ENCODE results near the gene KLHL33.

KLHL33 gene

GRCh38 chr14:20400965-20401593, 34.9 kb downstream of the KLHL33 start:
- TF ChIP-seq, protein P1, sequence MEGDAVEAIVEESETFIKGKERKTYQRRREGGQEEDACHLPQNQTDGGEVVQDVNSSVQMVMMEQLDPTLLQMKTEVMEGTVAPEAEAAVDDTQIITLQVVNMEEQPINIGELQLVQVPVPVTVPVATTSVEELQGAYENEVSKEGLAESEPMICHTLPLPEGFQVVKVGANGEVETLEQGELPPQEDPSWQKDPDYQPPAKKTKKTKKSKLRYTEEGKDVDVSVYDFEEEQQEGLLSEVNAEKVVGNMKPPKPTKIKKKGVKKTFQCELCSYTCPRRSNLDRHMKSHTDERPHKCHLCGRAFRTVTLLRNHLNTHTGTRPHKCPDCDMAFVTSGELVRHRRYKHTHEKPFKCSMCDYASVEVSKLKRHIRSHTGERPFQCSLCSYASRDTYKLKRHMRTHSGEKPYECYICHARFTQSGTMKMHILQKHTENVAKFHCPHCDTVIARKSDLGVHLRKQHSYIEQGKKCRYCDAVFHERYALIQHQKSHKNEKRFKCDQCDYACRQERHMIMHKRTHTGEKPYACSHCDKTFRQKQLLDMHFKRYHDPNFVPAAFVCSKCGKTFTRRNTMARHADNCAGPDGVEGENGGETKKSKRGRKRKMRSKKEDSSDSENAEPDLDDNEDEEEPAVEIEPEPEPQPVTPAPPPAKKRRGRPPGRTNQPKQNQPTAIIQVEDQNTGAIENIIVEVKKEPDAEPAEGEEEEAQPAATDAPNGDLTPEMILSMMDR (IDR thresholded peaks at IDR 0.05; ENCODE audit: extremely low read depth, insufficient read depth, missing control alignments) = no peak
- in situ Hi-C loops (cut with MboI; ENCODE audit: low pct_unique_long_range_greater_than_20kb, low sequenced_read_pairs, unreplicated experiment) = no loop called here
- DNase-seq (ENCODE audit: low spot score) = no peak

DNA sequence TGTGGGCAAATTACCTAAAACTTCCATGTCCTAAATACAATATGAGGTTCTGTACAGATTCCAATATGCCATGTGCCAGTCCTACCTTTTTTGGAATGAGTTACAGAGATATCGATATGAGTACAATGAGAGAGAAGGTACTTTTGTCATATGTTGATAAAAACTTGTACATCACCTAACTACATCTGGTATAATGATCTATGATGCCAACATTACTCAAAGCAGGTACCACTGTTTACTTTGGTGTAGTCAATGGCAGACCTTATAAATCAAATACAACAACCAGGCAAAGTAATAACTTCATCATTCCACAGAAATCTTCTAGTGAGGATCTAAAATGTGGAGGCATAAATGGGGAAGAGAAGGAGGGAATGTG, 35.4 kb downstream of the KLHL33 start:
- in situ Hi-C loops (cut with MboI; ENCODE audit: low pct_unique_long_range_greater_than_20kb, low sequenced_read_pairs, unreplicated experiment) = no loop called here
- TF ChIP-seq, protein P1 (IDR thresholded peaks at IDR 0.05; ENCODE audit: extremely low read depth, insufficient read depth, missing control alignments) = no peak
- no peak for DNase-seq (ENCODE audit: low spot score)

GRCh38 chr14:20397511-20397910, 38.5 kb downstream of the KLHL33 start:
- in situ Hi-C loops (cut with MboI; ENCODE audit: low pct_unique_long_range_greater_than_20kb, low sequenced_read_pairs, unreplicated experiment) = no loop called here
- DNase-seq (ENCODE audit: low spot score) = no peak
- TF ChIP-seq, protein P1 (IDR thresholded peaks at IDR 0.05; ENCODE audit: extremely low read depth, insufficient read depth, missing control alignments) = no peak

- TF ChIP-seq, protein P1 (IDR thresholded peaks at IDR 0.05; ENCODE audit: extremely low read depth, insufficient read depth, missing control alignments) = no peak
- no peak for DNase-seq (ENCODE audit: low spot score)
- in situ Hi-C loops (cut with MboI; ENCODE audit: low pct_unique_long_range_greater_than_20kb, low sequenced_read_pairs, unreplicated experiment) = no loop called here
These were observed 44.5 kb downstream of the KLHL33 start for GRCh38 chr14:20391505-20391904.

GRCh38 chr14:20388159-20388558, 47.8 kb downstream of the KLHL33 start:
- DNase-seq (ENCODE audit: low spot score) = no peak
- TF ChIP-seq, protein P1 (IDR thresholded peaks at IDR 0.05; ENCODE audit: extremely low read depth, insufficient read depth, missing control alignments) = no peak
- in situ Hi-C loops (cut with MboI; ENCODE audit: low pct_unique_long_range_greater_than_20kb, low sequenced_read_pairs, unreplicated experiment) = no loop called here

DNA sequence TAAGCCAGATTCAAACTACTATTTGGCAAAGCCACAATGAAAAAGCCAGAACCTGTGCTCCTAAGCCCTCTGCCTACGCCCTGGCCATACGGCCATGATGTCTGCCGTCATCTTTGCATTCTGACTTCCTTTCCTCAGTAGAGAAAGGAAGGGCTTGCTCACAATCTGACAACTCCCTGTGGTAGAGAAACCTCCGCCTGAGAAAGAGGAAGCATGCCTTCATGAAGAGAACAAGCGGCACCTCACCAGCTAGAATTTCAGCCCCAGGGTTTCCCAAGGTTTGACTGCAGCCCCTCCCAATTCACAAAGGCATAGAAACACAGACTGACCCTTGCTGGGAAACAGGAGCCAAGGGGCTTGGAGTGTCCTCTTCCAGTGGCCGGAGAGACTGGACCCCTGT, 48.4 kb downstream of the KLHL33 start:
- in situ Hi-C loops (cut with MboI; ENCODE audit: low pct_unique_long_range_greater_than_20kb, low sequenced_read_pairs, unreplicated experiment) = no loop called here
- TF ChIP-seq, protein P1 (IDR thresholded peaks at IDR 0.05; ENCODE audit: extremely low read depth, insufficient read depth, missing control alignments) = no peak
- DNase-seq (ENCODE audit: low spot score) = no peak

Measured in GM13977 (cell line).